Osteoblast (primary cell): ENCODE data around the gene SLC16A9. TPM values are rescaled to one million over a fixed set of nuclear protein-coding genes. Genes with fewer than 3 reads are reported as not detected.
"Not testable (repeated sequence)": the region's sequence is repeated elsewhere in the genome, so short reads cannot be mapped to it uniquely, and the experiment has no call there.

ENCODE experiments used
- DNase-seq: peaks from one replicate; pipeline ENCODE4 v3.0.0; 2011; ENCODE audit warnings: low spot score, mixed read lengths; ENCODE audit not compliant: insufficient read length; ENCODE audit errors: missing footprints
- H2AFZ ChIP-seq: 2 replicates; pipeline ENCODE4 v1.6.0; 2011; ENCODE audit warnings: mild to moderate bottlenecking, low read length
- H3K27ac ChIP-seq: 2 replicates; pipeline ENCODE4 v1.5.1; 2011; ENCODE audit warnings: mild to moderate bottlenecking, low read depth, low read length, moderate library complexity
- H3K27me3 ChIP-seq: 2 replicates; pipeline ENCODE4 v1.6.0; 2012; ENCODE audit warnings: mild to moderate bottlenecking, control low read depth, inconsistent platforms, low read length, moderate library complexity; ENCODE audit not compliant: insufficient read depth
- H3K36me3 ChIP-seq: 2 replicates; pipeline ENCODE4 v1.5.1; 2011; ENCODE audit warnings: mild to moderate bottlenecking, low read length, control low read depth, moderate library complexity; ENCODE audit not compliant: insufficient read depth
- H3K4me1 ChIP-seq: 2 replicates; pipeline ENCODE4 v1.5.1; 2011; ENCODE audit warnings: mild to moderate bottlenecking, low read length, control low read depth, moderate library complexity; ENCODE audit not compliant: insufficient read depth
- H3K4me2 ChIP-seq: 2 replicates; pipeline ENCODE4 v1.6.0; 2011; ENCODE audit warnings: mild to moderate bottlenecking, low read length; ENCODE audit not compliant: insufficient read depth
- H3K4me3 ChIP-seq: fragments of 200-600 bp; sonication (generic); 3 replicates; pipeline ENCODE4 v1.5.1; 2012; ENCODE audit warnings: mild to moderate bottlenecking, low read length, inconsistent platforms; ENCODE audit not compliant: insufficient read depth
- H3K79me2 ChIP-seq: 2 replicates; pipeline ENCODE4 v1.6.0; 2012; ENCODE audit warnings: mild to moderate bottlenecking, low read length, control low read depth, inconsistent platforms; ENCODE audit not compliant: insufficient read depth
- H3K9me3 ChIP-seq: 2 replicates; pipeline ENCODE4 v1.5.1; 2011; ENCODE audit warnings: low read depth, low read length, control low read depth
- H4K20me1 ChIP-seq: 2 replicates; pipeline ENCODE4 v1.6.0; 2012; ENCODE audit warnings: mild to moderate bottlenecking, low read length, control low read depth; ENCODE audit not compliant: insufficient read depth
- total RNA-seq: library from RNA; depleted of rRNA; stranded (reverse); fragments of >200 nt; gene quantifications from 2 replicates; pipeline ENCODE4 v1.2.3, GENCODE V29; 2012
- TF ChIP-seq, protein P1 (sequence below): IDR thresholded peaks from 2 replicates; pipeline ENCODE4 v1.5.1; 2011; ENCODE audit warnings: mild to moderate bottlenecking, low read depth, low read length, moderate library complexity; ENCODE audit errors: extremely low read depth

SLC16A9 gene
- total RNA-seq, 1 donor, result 0.72 TPM

DNA sequence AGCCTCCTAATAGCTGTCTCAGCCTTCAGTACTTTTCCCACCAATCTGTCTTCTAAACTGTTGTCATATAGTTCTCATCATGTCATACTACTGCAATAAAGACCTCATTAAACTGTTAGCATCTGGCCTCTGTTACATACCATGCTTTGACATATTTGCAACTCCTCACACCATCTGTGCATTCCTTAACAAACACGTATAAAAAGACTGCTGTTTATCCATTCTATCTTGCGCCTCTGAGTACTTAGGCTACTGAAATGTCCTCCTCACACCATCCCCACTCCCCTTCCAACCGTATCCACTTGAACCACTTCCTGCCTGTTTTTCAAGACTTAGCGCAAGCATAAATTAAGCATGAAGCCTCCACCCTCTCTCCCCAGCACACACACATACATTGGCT, 41.6 kb downstream of the SLC16A9 start:
- Histone ChIP-seq H3K4me1 (no peaks in the 10 kb centered on the region), H3K4me2 (no peak overlapping the region), H3K4me3 (no peak overlapping the region), H3K27me3 (no peaks in the 10 kb centered on the region), H2AFZ (no peak overlapping the region), H3K79me2 (no peaks in the 10 kb centered on the region), H3K9me3 (no peaks in the 10 kb centered on the region), H3K36me3 (no peaks in the 10 kb centered on the region), H4K20me1 (no peaks in the 10 kb centered on the region), H3K27ac (no peak overlapping the region)
- DNase-seq, result no peak
- TF ChIP-seq, protein P1, sequence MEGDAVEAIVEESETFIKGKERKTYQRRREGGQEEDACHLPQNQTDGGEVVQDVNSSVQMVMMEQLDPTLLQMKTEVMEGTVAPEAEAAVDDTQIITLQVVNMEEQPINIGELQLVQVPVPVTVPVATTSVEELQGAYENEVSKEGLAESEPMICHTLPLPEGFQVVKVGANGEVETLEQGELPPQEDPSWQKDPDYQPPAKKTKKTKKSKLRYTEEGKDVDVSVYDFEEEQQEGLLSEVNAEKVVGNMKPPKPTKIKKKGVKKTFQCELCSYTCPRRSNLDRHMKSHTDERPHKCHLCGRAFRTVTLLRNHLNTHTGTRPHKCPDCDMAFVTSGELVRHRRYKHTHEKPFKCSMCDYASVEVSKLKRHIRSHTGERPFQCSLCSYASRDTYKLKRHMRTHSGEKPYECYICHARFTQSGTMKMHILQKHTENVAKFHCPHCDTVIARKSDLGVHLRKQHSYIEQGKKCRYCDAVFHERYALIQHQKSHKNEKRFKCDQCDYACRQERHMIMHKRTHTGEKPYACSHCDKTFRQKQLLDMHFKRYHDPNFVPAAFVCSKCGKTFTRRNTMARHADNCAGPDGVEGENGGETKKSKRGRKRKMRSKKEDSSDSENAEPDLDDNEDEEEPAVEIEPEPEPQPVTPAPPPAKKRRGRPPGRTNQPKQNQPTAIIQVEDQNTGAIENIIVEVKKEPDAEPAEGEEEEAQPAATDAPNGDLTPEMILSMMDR, result no peak

DNA sequence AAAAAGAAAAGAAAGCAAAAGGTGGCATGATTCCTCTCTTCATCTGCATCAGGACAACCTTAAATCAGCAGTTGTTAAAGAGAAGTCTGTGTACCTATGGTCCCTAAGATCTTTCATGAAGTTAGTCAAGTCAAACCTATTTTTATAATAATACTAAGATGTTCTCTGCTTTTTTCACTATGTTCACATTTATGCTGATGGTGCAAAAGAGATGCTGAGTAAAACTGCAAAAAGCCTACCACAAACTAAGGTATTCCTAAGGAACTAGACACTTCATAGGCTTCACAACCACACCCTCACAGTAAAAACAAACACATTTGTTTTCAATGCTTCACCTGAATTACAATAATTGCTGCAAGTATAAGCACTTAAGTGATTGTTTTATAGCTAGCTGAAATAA, 43.3 kb downstream of the SLC16A9 start:
- TF ChIP-seq, protein P1, result no peak
- H3K27ac ChIP-seq, result no peak overlapping the region
- H3K4me2 ChIP-seq, result no peak overlapping the region
- no peak overlapping the region for H2AFZ ChIP-seq
- no peaks in the 10 kb centered on the region for H3K9me3 ChIP-seq
- DNase-seq, result no peak
- no peaks in the 10 kb centered on the region for H3K79me2 ChIP-seq
- H4K20me1 ChIP-seq, result no peaks in the 10 kb centered on the region
- H3K27me3 ChIP-seq, result no peaks in the 10 kb centered on the region
- H3K4me3 ChIP-seq, result no peak overlapping the region
- H3K36me3 ChIP-seq, result no peaks in the 10 kb centered on the region
- H3K4me1 ChIP-seq, result no peaks in the 10 kb centered on the region

DNA sequence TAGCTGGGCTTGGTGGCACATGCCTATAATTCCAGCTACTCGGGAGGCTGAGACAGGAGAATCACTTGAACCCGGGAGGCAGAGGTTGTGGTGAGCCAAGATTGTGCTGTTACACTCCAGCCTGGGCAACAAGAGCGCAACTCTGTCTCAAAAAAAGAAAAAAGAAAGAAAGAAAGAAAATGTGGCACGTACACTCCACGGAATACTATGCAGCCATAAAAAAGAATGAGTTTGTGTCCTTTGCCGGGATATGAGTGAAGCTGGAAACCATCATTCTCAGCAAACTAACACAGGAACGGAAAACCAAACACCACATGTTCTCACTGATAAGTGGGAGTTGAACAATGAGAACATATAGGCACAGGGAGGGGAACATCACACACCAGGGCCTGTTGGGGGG, 46.4 kb downstream of the SLC16A9 start:
- not testable (repeated sequence) for DNase-seq, H3K27ac ChIP-seq, H3K4me2 ChIP-seq, H3K27me3 ChIP-seq, H3K4me1 ChIP-seq, H3K36me3 ChIP-seq, H3K9me3 ChIP-seq, H3K79me2 ChIP-seq, H4K20me1 ChIP-seq, H2AFZ ChIP-seq, H3K4me3 ChIP-seq

DNA sequence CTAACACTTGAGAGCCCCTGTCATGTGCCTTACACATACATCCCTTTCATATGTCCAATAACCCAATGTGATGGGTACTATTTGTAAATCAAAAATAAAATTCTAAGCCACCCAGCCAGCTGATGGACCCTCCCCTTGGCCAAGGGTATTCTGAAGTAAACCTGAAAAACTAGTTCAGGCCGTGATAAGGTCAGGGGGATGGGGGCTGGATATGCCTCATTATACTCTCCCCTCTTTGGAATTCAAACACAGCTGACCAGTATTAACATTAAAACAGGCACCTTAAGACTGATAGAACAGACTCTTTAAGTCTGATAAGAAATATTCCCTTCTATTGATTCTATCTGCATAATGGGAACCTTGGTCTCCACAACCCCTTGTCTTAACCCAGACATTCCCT, 51.9 kb downstream of the SLC16A9 start:
- no peaks in the 10 kb centered on the region for H3K4me1 ChIP-seq
- H3K79me2 ChIP-seq, result no peaks in the 10 kb centered on the region
- H3K36me3 ChIP-seq, result no peaks in the 10 kb centered on the region
- no peak overlapping the region for H3K4me2 ChIP-seq
- no peak overlapping the region for H3K27ac ChIP-seq
- no peaks in the 10 kb centered on the region for H3K9me3 ChIP-seq
- TF ChIP-seq, protein P1, result no peak
- no peak overlapping the region for H3K4me3 ChIP-seq
- H3K27me3 ChIP-seq, result no peaks in the 10 kb centered on the region
- H4K20me1 ChIP-seq, result no peaks in the 10 kb centered on the region
- H2AFZ ChIP-seq, result no peak overlapping the region
- no peak for DNase-seq
